Measurements from ENCODE around the gene UHRF1.

Gene UHRF1

DNA sequence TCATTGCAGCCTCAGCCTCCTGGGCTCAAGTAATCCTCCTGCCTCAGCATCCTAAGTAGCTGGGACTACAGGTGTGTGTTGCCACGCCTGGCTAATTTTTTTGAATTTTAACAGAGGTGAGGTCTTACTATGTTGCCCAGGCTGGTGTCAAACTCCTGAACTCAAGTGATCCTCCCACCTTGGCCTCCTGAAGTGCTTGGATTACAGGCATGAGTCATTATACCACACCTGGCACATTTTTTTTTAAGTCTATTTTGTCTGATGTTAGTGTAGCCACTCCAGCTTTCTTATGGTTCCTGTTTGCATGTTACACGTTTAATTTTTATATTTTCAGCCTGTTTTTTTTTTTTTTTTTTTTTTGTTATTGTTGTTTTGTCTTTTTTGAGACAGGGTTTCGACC lies 84.4 kb downstream of the UHRF1 start:
- ChIA-PET CTCF (no interaction called here), POLR2A (no interaction called here)
- WGBS (ENCODE audit: insufficient coverage): 100% methylated on average over 1 of the region's 3 CpGs

DNA sequence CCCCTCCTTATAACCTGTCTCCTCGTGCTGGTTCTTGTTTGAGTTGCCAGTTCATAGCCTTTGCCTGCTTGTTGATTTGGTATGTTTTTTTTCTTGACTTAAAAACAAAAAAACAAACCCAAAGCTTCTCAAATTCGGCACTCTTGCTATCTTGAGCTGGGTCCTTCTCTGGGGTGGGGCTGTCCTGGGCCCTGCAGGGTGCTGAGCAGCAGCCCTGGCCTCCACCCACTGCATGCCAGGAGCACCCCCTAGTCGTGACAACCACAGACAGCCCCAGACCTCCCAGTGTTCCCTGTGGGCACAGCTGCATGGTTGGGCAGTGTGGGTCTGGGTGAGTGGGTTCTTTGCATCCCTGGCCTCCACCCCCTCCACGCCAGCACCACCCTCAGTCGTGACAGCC lies 87.4 kb downstream of the UHRF1 start:
- Histone ChIP-seq H3K9me3 (ENCODE audit: control extremely low read depth in 1 of 5, control insufficient read depth in 4 of 5, insufficient read depth in 2 of 5, low read depth in 1 of 5, low read length in 4 of 5) (peaks cover 0 to 14% (median 0%) of the 10 kb centered on the region in 5 experiments), H3K36me3 (ENCODE audit: control insufficient read depth in 4 of 4, insufficient read depth in 4 of 4, low read length in 3 of 4) (peaks cover 2 to 29% (median 10%) of the 10 kb centered on the region in 4 experiments), H3K27me3 (replicated peaks in 2 of 5; ENCODE audit: control insufficient read depth in 4 of 5, insufficient read depth in 5 of 5, low read length in 4 of 5) (no peaks in the 10 kb centered on the region), H3K27ac (ENCODE audit: insufficient read depth in 1 of 2, low read depth in 1 of 2, low read length in 2 of 2, poor library complexity in 1 of 2, severe bottlenecking in 2 of 2) (no peak overlapping the region), H3K4me1 (ENCODE audit: control extremely low read depth in 1 of 4, control insufficient read depth in 4 of 4, insufficient read depth in 4 of 4, low read length in 3 of 4) (no peaks in the 10 kb centered on the region), H3K4me3 (ENCODE audit: control insufficient read depth in 1 of 7, extremely low read depth in 1 of 7, insufficient read depth in 4 of 7, low read depth in 2 of 7, low read length in 6 of 7) (no peak overlapping the region)
- DNase-seq: no peak
- POLR2A ChIA-PET: no interaction called here
- CTCF ChIA-PET: interaction anchor here (0.5 to 0.6 kb wide), 2 partner anchors 31 to 103 kb away, joined by 3 read pairs; no protein-coding TSS in a partner anchor
- WGBS (ENCODE audit: insufficient coverage): 95% methylated on average over 3 of the region's 5 CpGs

More for the DNA sequence above, 84.4 kb downstream of the UHRF1 start:
- DNase-seq: no peak
- H3K9me3 ChIP-seq (ENCODE audit: control extremely low read depth in 1 of 5, control insufficient read depth in 4 of 5, insufficient read depth in 2 of 5, low read depth in 1 of 5, low read length in 4 of 5): peaks cover 0 to 16% (median 0%) of the 10 kb centered on the region in 5 experiments
- H3K27me3 ChIP-seq (replicated peaks in 2 of 5; ENCODE audit: control insufficient read depth in 4 of 5, insufficient read depth in 5 of 5, low read length in 4 of 5): no peaks in the 10 kb centered on the region
- H3K4me1 ChIP-seq (ENCODE audit: control extremely low read depth in 1 of 4, control insufficient read depth in 4 of 4, insufficient read depth in 4 of 4, low read length in 3 of 4): no peaks in the 10 kb centered on the region
- H3K4me3 ChIP-seq (ENCODE audit: control insufficient read depth in 1 of 7, extremely low read depth in 1 of 7, insufficient read depth in 4 of 7, low read depth in 2 of 7, low read length in 6 of 7): no peak overlapping the region
- peaks cover 4 to 29% (median 8%) of the 10 kb centered on the region in 4 experiments for H3K36me3 ChIP-seq (ENCODE audit: control insufficient read depth in 4 of 4, insufficient read depth in 4 of 4, low read length in 3 of 4)
- H3K27ac ChIP-seq (ENCODE audit: insufficient read depth in 1 of 2, low read depth in 1 of 2, low read length in 2 of 2, poor library complexity in 1 of 2, severe bottlenecking in 2 of 2): no peak overlapping the region

DNA sequence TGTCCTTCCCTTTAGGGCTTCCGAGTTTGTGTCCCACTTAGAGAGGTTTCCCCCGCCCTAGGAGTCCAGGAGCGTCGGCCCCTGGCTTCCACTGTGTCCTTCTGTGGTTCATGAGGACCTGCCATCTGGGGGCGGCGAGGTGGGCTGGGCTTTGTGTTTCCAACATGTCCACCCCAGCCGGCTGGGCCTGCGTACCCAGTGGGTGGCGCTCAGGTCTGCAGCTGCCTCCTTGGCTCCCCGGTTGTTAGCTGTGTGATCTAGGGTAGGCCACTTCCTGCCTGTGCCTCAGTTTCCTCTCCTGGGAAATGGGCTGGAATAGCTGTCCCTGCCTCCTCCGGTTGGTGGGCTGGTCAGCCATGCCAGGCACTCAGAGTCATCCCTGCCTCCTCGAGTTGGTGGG lies 88.0 kb downstream of the UHRF1 start:
- Histone ChIP-seq H3K4me1 (ENCODE audit: control extremely low read depth in 1 of 4, control insufficient read depth in 4 of 4, insufficient read depth in 4 of 4, low read length in 3 of 4) (no peaks in the 10 kb centered on the region), H3K9me3 (ENCODE audit: control extremely low read depth in 1 of 5, control insufficient read depth in 4 of 5, insufficient read depth in 2 of 5, low read depth in 1 of 5, low read length in 4 of 5) (peaks cover 0 to 8% (median 0%) of the 10 kb centered on the region in 5 experiments), H3K27me3 (replicated peaks in 2 of 5; ENCODE audit: control insufficient read depth in 4 of 5, insufficient read depth in 5 of 5, low read length in 4 of 5) (no peaks in the 10 kb centered on the region), H3K4me3 (ENCODE audit: control insufficient read depth in 1 of 7, extremely low read depth in 1 of 7, insufficient read depth in 4 of 7, low read depth in 2 of 7, low read length in 6 of 7) (no peak overlapping the region), H3K36me3 (ENCODE audit: control insufficient read depth in 4 of 4, insufficient read depth in 4 of 4, low read length in 3 of 4) (peaks cover 2 to 25% (median 10%) of the 10 kb centered on the region in 4 experiments), H3K27ac (ENCODE audit: insufficient read depth in 1 of 2, low read depth in 1 of 2, low read length in 2 of 2, poor library complexity in 1 of 2, severe bottlenecking in 2 of 2) (no peak overlapping the region)
- CTCF ChIA-PET: interaction anchor here (0.6 to 0.7 kb wide), 2 partner anchors 30 to 33 kb away, joined by 3 read pairs; no protein-coding TSS in a partner anchor
- DNase-seq: no peak
- 97% methylated on average over 12 of the region's 12 CpGs for WGBS (ENCODE audit: insufficient coverage)
- POLR2A ChIA-PET: no interaction called here

DNA sequence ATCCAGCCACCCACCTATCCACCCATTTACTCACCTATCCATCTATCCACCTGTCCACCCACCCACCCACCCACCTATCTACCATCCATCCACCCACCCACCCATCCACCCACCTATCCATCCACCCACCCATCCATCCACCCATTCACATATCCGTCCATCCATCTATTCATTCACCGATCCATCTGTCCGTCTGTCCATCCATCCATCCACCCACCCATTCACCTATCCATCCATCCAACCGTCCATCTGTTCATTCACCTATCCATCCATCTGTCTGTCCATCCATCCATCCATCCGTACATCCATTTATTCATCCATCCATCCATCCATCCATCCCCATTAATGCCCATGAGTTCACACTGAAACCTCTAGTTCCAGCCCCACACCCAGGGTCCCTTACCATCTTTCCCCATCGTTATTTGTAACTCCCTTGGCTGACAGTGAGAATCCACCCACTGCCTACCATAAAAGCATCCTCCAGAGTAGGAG lies 90.9 kb downstream of the UHRF1 start:
- CTCF ChIA-PET: interaction anchor here (2.0 kb wide), 1 partner anchor 31 kb away, joined by 13 read pairs; no protein-coding TSS in a partner anchor
- POLR2A ChIA-PET: no interaction called here
- DNase-seq: no peak
- Histone ChIP-seq H3K27me3 (replicated peaks in 2 of 5; ENCODE audit: control insufficient read depth in 4 of 5, insufficient read depth in 5 of 5, low read length in 4 of 5) (no peaks in the 10 kb centered on the region), H3K9me3 (ENCODE audit: control extremely low read depth in 1 of 5, control insufficient read depth in 4 of 5, insufficient read depth in 2 of 5, low read depth in 1 of 5, low read length in 4 of 5) (peaks cover 0 to 2% (median 0%) of the 10 kb centered on the region in 5 experiments), H3K4me1 (ENCODE audit: control extremely low read depth in 1 of 4, control insufficient read depth in 4 of 4, insufficient read depth in 4 of 4, low read length in 3 of 4) (no peaks in the 10 kb centered on the region), H3K36me3 (ENCODE audit: control insufficient read depth in 4 of 4, insufficient read depth in 4 of 4, low read length in 3 of 4) (peaks cover 2 to 23% (median 14%) of the 10 kb centered on the region in 4 experiments), H3K27ac (ENCODE audit: insufficient read depth in 1 of 2, low read depth in 1 of 2, low read length in 2 of 2, poor library complexity in 1 of 2, severe bottlenecking in 2 of 2) (no peak overlapping the region), H3K4me3 (ENCODE audit: control insufficient read depth in 1 of 7, extremely low read depth in 1 of 7, insufficient read depth in 4 of 7, low read depth in 2 of 7, low read length in 6 of 7) (no peak overlapping the region)
- WGBS (ENCODE audit: insufficient coverage): 100% methylated on average over 5 of the region's 6 CpGs

DNA sequence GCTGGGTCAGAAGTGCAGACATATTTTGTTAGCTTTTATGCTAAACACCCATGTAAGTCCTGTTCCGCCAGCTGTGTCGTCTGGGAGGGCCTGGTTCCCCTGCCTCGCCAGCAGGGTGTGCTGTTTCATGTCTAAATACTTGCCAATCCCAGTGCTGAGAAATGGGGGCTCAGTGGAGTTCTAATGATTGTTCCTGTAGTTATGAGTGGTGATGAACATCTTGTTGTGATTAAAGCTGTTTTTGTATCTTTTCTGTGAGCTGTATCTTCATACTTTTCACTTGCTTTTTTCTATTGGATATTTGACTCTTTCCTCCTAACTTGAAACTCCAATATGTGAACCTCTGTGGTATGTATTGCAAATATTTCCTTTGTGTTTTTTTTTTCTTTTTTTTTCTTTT lies 92.3 kb downstream of the UHRF1 start:
- WGBS (ENCODE audit: insufficient coverage): 78% methylated on average over 3 of the region's 3 CpGs
- no peak overlapping the region for H3K4me3 ChIP-seq (ENCODE audit: control insufficient read depth in 1 of 7, extremely low read depth in 1 of 7, insufficient read depth in 4 of 7, low read depth in 2 of 7, low read length in 6 of 7)
- peak; percentile 51 to 73 (median 70) for DNase-seq
- no peaks in the 10 kb centered on the region for H3K27me3 ChIP-seq (replicated peaks in 2 of 5; ENCODE audit: control insufficient read depth in 4 of 5, insufficient read depth in 5 of 5, low read length in 4 of 5)
- no peak overlapping the region for H3K27ac ChIP-seq (ENCODE audit: insufficient read depth in 1 of 2, low read depth in 1 of 2, low read length in 2 of 2, poor library complexity in 1 of 2, severe bottlenecking in 2 of 2)
- ChIA-PET CTCF (interaction anchor here (0.8 to 2.1 kb wide), 16 partner anchors 11 to 277 kb away, joined by 3 to 13 read pairs (median 4); no protein-coding TSS in a partner anchor), POLR2A (no interaction called here)
- H3K9me3 ChIP-seq (ENCODE audit: control extremely low read depth in 1 of 5, control insufficient read depth in 4 of 5, insufficient read depth in 2 of 5, low read depth in 1 of 5, low read length in 4 of 5): peaks cover 0 to 2% (median 0%) of the 10 kb centered on the region in 5 experiments
- peaks cover 2 to 16% (median 12%) of the 10 kb centered on the region in 4 experiments for H3K36me3 ChIP-seq (ENCODE audit: control insufficient read depth in 4 of 4, insufficient read depth in 4 of 4, low read length in 3 of 4)
- H3K4me1 ChIP-seq (ENCODE audit: control extremely low read depth in 1 of 4, control insufficient read depth in 4 of 4, insufficient read depth in 4 of 4, low read length in 3 of 4): peaks cover 0 to 2% (median under 1%) of the 10 kb centered on the region in 4 experiments

DNA sequence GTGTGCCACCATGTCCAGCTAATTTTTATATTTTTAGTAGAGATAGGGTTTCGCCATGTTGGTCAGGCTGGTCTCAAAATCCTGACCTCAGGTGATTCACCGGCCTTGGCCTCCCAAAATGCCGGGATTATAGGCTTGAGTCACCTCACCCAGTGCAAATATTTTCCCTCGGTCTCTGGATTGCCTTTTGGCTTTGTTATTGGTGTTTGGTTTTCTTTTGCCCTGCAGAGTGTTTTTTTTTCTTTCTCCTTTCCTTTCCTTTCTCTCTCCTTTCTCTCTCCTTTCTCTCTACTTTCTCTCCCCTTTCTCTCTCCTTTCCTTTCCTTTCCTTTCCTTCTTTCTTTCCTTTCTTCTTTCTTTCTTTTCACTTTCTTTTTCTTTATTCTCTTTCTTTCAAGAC lies 92.8 kb downstream of the UHRF1 start:
- no CpG with 5 or more reads among the region's 4 CpGs for WGBS (ENCODE audit: insufficient coverage)
- ChIA-PET POLR2A (no interaction called here), CTCF (interaction anchor here (0.8 to 2.1 kb wide), 16 partner anchors 12 to 278 kb away, joined by 3 to 13 read pairs (median 4); no protein-coding TSS in a partner anchor)
- H3K27ac ChIP-seq (ENCODE audit: insufficient read depth in 1 of 2, low read depth in 1 of 2, low read length in 2 of 2, poor library complexity in 1 of 2, severe bottlenecking in 2 of 2): no peak overlapping the region
- no peaks in the 10 kb centered on the region for H3K27me3 ChIP-seq (replicated peaks in 2 of 5; ENCODE audit: control insufficient read depth in 4 of 5, insufficient read depth in 5 of 5, low read length in 4 of 5)
- peaks cover 0 to under 1% (median 0%) of the 10 kb centered on the region in 5 experiments for H3K9me3 ChIP-seq (ENCODE audit: control extremely low read depth in 1 of 5, control insufficient read depth in 4 of 5, insufficient read depth in 2 of 5, low read depth in 1 of 5, low read length in 4 of 5)
- H3K4me1 ChIP-seq (ENCODE audit: control extremely low read depth in 1 of 4, control insufficient read depth in 4 of 4, insufficient read depth in 4 of 4, low read length in 3 of 4): peaks cover 0 to 2% (median under 1%) of the 10 kb centered on the region in 4 experiments
- peaks cover 2 to 15% (median 8%) of the 10 kb centered on the region in 4 experiments for H3K36me3 ChIP-seq (ENCODE audit: control insufficient read depth in 4 of 4, insufficient read depth in 4 of 4, low read length in 3 of 4)
- no peak overlapping the region for H3K4me3 ChIP-seq (ENCODE audit: control insufficient read depth in 1 of 7, extremely low read depth in 1 of 7, insufficient read depth in 4 of 7, low read depth in 2 of 7, low read length in 6 of 7)
- no peak for DNase-seq

DNA sequence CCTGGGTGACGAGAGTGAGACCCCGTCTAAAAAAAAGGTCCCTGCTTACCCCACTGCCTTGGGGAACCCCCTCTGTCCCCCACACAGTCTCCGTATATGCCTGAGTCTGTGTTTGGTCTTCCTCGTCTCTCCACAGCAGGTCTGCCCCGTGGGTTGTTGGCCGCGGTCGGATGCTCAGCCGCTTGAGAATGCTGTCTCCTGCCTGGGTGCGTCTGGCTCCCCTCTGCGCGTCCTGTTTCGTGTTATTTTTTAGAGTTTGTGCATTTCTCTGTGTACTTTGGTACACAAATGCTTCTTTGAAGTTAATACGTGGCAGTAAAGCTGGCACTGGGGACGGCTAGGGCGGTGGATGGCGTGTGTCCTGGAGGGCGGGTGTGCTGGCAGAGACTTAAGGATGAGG lies 94.5 kb downstream of the UHRF1 start:
- H3K4me3 ChIP-seq (ENCODE audit: control insufficient read depth in 1 of 7, extremely low read depth in 1 of 7, insufficient read depth in 4 of 7, low read depth in 2 of 7, low read length in 6 of 7): no peak overlapping the region
- H3K27me3 ChIP-seq (replicated peaks in 2 of 5; ENCODE audit: control insufficient read depth in 4 of 5, insufficient read depth in 5 of 5, low read length in 4 of 5): no peaks in the 10 kb centered on the region
- DNase-seq: no peak
- CTCF ChIA-PET: interaction anchor here (0.9 to 3.1 kb wide), 5 partner anchors 17 to 135 kb away, joined by 3 to 13 read pairs (median 4); no protein-coding TSS in a partner anchor
- peaks cover 0 to 9% (median 4%) of the 10 kb centered on the region in 4 experiments for H3K36me3 ChIP-seq (ENCODE audit: control insufficient read depth in 4 of 4, insufficient read depth in 4 of 4, low read length in 3 of 4)
- WGBS (ENCODE audit: insufficient coverage): 96% methylated on average over 18 of the region's 18 CpGs
- peaks cover 0 to 4% (median 0%) of the 10 kb centered on the region in 5 experiments for H3K9me3 ChIP-seq (ENCODE audit: control extremely low read depth in 1 of 5, control insufficient read depth in 4 of 5, insufficient read depth in 2 of 5, low read depth in 1 of 5, low read length in 4 of 5)
- POLR2A ChIA-PET: no interaction called here
- peaks cover 0 to 2% (median under 1%) of the 10 kb centered on the region in 4 experiments for H3K4me1 ChIP-seq (ENCODE audit: control extremely low read depth in 1 of 4, control insufficient read depth in 4 of 4, insufficient read depth in 4 of 4, low read length in 3 of 4)
- H3K27ac ChIP-seq (ENCODE audit: insufficient read depth in 1 of 2, low read depth in 1 of 2, low read length in 2 of 2, poor library complexity in 1 of 2, severe bottlenecking in 2 of 2): no peak overlapping the region
